Upper lobe of left lung (tissue), 4 donors: Measurements from ENCODE around the gene SMIM38.

ENCODE experiments used
- POLR2A ChIP-seq, 4 donors: fragments of 450-650 bp; IDR thresholded peaks; one replicate each; pipeline ENCODE4 v1.5.1; 2016 to 2017; ENCODE audit warnings: antibody characterized with exemption in 4 of 4, mild to moderate bottlenecking in 2 of 4
- TF ChIP-seq, protein P1 (sequence below), 6 experiments: fragments of 450-650 bp in 4 of 6; fragments of 200-600 bp in 2 of 6; sonication (generic) in 2 of 6; IDR thresholded peaks; one replicate each; pipeline ENCODE4 v1.5.1; 2016 to 2019; ENCODE audit warnings: antibody characterized with exemption in 6 of 6

DNA sequence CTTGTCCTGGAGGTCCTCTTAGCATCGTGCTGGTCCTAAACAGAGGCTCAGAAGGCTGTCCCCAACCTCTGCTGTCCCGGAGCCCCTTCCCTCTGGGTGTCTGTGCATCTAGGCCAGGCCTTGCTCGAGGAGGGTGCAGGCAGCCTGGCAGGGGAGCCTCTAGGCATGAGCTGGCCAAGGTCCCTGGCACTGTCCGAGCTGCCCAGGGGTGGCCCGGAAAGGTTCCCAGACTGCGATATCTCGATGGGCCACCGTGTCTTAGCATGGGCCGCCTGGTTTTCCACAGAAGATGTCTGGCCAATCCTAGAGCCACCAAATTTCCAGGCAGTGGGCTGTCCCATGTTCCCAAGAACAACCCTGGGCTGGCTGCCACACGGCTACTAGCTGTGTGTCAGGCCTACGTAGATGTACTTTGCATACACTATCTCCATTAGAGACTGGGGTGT lies 24.6 kb upstream of the SMIM38 start:
- TF ChIP-seq, protein P1, sequence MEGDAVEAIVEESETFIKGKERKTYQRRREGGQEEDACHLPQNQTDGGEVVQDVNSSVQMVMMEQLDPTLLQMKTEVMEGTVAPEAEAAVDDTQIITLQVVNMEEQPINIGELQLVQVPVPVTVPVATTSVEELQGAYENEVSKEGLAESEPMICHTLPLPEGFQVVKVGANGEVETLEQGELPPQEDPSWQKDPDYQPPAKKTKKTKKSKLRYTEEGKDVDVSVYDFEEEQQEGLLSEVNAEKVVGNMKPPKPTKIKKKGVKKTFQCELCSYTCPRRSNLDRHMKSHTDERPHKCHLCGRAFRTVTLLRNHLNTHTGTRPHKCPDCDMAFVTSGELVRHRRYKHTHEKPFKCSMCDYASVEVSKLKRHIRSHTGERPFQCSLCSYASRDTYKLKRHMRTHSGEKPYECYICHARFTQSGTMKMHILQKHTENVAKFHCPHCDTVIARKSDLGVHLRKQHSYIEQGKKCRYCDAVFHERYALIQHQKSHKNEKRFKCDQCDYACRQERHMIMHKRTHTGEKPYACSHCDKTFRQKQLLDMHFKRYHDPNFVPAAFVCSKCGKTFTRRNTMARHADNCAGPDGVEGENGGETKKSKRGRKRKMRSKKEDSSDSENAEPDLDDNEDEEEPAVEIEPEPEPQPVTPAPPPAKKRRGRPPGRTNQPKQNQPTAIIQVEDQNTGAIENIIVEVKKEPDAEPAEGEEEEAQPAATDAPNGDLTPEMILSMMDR (IDR thresholded peaks at IDR 0.05): no peak
- TF ChIP-seq POLR2A (IDR thresholded peaks at IDR 0.05): no peak
